ENCODE results near the gene ATAD1.

GRCh38 chr10:87826653-87827052, 8.6 kb upstream of the ATAD1 start:
- TF ChIP-seq CTCF (IDR thresholded peaks at IDR 0.05) = no peak
- no peak for TF ChIP-seq POLR2A (IDR thresholded peaks at IDR 0.05)

Data from Peyer's patch (tissue), 4 donors.